ENCODE measurements around the gene C6orf163.

Gene C6orf163

DNA sequence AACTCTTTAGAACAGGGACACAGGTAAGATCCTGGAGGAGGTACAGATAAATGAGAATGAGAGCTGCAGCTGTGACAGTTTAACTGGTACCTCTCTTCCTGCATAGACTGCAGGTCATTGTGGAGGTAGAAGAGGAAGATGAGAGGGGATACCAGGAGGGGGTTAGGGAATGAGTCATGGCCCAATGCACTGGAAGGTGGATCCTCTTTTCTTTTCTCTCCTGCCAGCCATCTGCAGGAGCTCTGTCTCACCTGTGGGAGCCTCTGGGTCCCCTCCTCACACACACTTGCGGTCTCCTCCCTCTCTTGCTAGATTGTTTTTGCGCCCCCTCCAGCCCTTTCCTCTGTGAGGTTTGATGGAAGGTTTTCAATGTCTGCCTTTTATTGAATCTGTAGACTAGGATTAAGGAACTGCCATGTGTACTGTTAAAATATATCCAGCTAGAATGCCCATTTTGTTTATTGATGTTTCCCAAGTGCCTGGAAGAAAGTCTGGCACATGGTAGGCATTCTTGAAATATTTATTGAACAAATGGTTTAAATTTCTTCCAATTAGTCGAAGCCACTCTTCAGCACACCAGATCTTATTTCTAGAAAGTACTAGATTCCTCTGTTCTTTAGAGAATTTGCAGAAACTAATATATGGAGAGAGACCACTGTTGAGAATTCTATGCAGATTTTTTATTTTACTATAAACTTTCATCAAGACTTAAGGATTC lies 13.0 kb downstream of the C6orf163 start:
- DNase-seq = no peak

DNA sequence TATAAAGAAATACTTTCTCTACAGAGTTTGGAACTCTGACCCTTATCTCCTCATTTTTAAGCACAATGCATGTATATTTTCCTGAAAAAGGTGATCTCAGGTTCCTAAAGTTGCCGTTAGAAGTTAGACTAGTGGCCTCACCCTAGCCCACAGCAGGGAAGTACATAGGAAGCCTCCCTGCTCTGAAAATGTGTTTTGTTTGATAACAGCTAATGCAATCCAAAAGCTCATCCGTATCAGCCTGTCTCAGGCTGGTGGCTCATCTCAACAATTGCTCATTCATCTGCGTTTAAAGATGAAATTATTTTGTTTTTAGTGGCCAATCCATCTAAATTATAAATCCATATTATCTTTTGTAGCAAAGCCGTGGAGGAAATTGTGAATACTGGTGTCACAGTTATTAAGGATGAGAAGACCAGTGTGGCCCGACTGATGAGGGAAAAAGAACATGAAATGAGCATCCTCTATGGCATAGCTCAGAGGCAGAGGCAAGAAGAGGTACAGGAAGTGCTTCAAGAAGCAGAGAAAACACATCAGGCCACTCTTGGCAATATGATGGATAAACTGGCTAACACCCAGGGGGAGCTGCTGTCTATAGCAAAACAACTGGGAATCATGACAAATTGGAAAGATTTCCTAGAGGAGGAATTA lies 20.1 kb downstream of the C6orf163 start:
- no peak for DNase-seq

DNA sequence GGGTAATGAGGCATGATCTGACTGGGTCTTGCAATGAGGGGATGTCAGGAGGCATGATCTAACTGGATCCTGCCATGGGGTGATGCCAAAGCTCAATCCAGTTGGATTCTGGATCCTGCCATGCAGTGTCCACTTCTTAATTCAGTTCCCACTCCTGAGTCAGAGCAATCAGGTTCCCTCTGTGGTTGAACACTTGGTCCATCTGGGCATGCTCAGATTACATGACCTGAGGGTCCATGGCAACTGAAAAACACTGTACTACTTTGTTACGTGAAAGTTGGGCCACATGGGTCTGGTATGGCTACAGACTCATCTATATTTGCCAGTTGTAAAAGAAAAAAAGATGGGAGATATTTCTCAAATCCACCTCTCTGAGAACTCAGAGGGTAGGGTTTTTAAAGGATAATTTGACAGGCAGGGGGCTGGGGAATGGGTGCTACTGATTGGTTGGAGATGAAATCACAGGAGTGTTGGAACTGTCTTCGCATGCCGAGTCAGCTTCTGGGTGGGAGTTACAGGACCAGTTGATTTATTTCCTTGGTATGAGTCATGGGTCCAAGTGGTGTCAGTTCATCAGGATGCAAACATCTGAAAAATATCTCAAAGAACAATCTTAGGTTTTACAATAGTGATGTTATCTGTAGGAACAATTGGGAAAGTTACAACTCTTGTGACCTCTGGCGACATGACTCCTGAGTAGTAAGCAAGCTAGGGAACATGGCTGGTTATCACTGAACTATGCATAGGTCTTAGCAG lies 21.6 kb downstream of the C6orf163 start:
- DNase-seq = no peak

DNA sequence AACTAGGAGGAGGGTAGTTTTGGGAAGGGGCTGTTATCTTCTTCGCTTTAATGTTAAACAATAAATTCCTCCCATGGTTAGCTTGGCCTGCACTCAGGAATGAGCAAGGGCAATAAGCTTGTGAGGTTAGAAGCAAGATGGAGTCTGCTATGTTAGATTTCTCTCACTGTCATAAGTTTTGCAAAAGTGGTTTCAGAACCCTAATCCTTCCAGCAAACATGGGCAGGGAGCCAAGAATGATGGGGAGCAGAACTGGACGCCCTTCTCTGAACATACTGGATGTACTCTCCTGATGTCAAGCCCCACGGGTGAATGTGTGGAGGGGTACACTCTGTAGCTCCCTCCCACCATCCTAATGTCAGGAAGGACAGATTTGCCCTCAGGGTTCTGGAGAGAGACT lies 22.3 kb downstream of the C6orf163 start:
- no peak for DNase-seq

DNA sequence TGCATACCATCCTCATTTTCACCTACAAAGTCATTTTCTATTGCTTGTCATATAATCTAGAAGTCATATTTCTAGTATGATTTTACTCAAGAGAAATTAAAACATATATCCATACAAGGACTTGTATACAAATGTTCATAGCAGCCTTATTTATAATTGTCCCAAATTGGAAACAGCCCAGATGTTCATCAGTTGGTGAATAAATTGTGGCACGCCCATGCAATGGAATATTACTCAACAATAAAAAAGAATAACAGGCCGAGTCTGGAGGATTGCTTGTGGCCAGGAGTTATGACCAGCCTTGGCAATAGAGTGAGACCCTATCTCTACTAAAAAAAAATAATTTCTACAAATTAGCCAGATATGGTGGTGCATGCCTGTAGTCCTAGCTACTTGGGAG lies 28.8 kb downstream of the C6orf163 start:
- no peak for DNase-seq

DNA sequence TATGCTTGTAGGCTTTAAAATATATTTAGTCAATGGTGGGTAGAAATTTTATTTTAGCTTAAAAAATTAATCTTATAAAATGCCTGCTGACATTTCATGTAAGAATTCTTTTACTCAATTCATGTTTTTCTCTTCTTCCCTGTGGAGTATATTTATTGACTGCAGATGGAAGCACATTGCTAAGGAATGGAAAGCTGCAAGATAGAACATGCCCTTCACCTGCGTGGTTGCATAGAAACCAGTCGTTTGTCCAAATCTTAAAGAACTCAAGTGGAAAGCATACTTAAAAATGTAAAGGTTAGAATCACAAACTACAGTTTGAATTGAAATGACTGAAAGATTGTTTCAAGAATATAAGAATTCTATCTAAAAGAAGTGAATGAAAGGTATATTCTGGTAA lies 30.7 kb downstream of the C6orf163 start:
- DNase-seq = no peak

DNA sequence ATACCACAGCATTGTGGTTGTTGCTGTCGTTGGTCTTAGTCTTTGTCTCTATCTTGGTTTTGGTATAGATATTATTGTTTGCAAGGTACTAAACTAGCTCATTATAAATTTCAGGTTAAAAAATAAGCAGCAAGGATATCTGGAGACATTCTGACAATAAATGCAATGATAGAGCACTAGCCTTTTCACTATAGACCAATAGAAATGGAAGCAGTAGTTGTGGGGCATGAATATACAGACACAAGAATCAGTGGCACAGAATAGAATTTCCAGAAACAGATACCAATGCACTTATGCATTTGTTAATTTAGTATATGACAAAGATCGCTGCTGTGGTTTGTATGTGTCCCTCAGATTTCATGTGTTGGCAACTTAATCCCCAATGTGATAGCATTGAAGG lies 32.0 kb downstream of the C6orf163 start:
- no peak for DNase-seq

DNA sequence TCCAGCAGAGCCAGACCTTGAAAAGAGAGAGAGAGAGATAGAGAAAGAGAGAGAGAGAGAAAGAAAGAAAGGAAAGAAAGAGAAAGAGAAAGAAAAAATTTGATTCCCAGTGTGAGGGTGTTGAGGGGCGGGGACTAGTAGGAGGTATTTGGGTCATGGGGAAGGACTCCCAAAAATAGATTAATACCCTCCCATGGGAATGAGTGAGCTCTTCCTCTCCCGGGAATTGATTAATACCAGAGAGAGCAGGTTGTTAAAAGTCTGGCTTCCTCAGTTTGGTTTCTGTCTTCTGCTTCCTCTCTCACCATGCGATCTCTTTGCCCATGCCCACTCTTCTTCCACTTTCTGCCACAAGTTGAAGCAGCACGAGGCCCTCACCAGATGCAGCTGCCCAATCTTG lies 34.3 kb downstream of the C6orf163 start:
- no peak for DNase-seq

DNA sequence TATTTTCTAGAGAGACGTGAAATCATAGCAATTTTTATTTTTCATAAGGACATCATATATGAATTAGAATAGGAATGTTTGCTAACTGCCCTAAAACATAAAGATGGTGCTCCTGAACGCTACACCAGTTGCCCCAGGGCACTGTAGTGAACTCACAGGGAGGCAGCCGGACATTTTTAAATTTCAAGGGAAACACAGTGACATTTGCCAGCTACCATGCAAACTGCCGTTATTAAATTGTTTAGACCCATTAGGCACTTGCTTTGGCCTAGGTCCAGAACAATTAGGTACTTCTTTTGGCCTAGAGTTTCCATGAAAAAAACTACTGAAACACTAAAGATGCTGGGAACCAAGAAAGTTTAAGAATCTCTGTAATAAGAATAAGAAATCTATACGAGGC lies 38.2 kb downstream of the C6orf163 start:
- no peak for DNase-seq

DNA sequence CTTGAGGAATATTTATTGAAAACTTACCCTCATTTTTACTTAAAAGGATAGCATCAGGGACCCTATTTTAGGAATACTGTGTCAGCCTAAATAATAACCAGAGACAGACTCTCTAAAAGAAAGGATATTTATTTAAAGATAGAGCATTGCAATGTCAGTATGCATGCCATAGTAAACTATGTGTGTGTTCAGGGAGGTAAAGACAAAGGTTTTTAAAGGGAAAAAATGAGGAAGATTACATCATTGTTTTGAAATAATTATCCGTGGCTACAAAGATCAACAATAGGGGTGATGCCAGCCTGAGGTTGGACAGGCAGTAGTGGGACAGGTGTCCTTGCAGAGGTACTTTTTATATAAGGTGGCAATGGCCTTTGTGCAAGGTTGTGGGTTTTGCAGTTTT lies 39.4 kb downstream of the C6orf163 start:
- DNase-seq = no peak

DNA sequence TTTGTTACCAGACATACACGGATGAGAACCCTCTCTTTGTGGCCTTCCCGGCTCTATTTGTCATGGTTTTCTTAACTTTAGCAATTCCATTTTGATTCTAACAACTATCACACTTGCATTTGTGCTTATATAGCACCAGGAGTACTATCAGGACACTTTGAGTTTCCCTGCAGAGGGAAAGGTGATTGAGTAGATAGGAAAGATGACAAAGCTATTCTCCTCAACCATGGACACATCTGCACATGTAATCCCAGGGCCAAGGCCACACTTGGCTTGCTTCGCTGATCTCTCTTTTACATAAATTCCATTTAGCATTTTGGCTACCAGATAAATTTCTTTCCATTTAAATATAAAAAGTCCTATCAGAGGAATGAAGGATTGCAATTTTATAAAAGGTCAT lies 39.8 kb downstream of the C6orf163 start:
- DNase-seq = no peak

DNA sequence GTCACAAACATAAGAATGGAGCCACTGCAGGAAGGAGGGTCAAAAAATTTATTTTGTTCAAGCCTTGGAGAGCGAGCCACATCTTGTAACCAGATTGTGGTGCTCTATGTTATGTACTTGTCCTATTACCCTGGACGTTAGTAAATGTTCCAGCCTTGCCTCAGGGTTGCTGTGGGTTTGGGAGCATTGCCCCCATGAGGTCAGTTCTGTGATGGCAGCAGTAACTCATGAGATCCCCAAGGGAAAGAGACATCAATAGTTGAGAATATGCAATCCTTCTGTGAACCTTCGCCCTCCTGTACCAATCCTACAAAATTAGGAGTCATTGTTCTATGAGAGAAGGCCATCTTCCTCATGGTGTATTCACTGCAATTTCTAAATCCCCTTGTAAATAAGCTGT lies 46.7 kb downstream of the C6orf163 start:
- no peak for DNase-seq

DNA sequence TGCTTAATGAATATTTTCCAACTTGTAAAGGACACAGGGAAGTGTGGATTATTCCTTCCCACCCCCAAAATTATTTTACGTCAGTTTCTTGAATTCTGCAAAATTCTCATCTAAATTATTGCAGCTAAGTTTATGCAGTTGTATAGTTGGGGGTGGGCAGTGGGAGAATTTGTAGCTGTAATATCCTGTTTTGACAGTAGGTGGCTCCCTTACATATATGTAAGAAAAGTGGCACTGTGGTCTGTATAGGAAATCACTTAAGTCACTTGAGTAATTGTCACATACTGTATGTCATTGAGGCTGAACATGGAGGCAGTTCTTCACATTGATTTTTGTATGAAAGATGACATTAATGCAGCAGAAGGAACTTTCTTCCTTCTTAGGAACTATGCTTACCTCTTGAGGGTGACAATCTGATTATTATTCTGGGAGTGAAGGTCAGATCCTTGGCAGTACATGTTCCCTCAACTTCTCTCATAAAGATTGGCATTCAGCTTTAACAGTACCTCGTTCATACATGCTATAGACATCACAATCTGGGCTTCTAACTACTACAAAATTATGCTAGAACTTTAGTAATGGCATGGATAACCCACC lies 48.5 kb downstream of the C6orf163 start:
- peak in 1 of 4 experiments; percentile 1 for DNase-seq

DNA sequence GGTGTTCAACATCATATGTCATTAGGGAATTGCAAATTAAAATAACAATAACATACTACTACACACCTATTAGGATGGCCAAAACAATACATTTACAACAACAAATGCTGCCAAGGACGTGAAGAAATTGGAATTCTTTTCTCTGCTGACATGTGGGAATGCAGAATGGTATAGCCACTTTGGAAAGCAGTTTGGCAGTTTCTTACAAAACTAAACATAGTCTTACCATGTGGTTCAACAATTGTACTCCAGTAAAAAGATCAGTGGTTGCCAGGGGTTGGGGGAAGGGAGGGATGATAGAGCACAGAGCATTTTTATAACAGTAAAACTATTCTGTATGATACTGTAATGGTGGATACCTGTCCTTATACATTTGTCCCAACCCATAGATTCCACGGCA lies 50.8 kb downstream of the C6orf163 start:
- no peak for DNase-seq

DNA sequence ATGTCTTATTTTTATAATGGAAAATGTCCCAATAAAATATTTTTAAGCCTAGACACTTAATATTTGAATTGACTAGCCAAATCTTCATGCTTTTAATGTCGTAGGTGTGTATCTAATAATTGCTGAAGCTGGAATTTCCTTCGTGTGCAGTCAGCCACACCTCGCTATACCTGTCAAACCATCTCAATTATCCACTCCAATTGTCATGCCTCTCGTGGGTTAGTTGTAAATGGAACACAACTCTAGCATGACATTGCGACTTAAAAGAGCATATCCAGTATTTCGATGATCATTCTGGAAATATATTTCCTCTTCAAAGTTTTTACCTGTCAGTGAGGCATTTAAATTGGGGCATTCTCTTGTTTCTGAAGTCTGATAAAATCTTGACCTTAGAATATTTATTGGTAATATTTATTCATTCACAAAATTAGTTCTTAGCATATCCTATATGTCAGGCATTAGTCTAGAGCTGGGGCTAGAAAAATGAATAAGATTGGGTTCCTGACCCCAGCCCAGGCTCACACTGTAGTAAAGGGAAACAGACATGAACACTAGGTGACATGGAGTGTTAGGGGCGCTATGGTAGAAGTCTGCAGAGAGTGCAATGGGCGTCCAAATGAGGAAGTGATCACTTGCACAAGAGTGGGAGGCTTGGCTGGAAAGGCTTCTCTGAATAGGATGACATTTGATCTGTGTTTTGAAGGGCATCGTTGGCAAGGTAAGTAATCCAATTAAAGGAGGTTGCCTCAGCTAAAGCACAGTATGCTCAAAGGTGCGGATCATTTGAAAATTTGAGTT lies 52.2 kb downstream of the C6orf163 start:
- no peak for DNase-seq

DNA sequence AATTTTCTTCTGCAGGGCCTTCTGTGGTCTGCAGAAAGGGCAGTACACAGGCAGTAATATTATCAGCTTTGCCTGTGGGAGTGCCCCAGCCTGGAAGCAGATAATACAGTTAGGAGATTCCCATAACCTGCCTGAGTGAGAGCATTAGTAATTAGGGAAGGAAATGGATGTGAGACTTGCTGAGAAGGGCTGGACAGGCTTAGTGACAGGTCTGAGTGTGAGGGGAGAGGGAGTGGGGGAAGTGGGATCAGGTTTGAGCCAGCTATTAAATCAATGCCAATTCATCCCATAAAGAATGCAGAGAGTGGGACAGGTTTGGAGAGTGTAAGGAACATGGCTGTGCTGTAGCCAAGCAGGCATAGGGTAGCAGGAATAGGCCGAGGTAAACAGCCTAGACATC lies 53.0 kb downstream of the C6orf163 start:
- DNase-seq = no peak

DNA sequence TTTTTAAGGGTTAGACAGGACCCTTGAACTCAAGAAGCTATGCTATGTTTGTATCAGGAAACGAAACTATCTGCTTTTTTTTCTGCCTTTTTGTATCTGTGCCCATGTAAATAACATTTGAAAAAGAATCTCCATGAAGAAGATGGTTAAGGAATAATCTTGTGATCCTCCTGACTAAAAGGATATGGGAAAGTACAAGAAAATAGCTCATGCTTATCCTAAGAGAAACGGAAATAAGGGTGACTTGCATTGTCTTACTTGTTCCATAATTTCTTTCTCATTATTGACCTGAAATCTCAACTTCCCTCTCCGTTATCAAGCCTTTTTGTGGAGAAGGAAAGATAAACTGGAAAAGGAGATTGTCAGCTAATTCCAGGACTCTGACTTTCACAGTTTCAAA lies 57.2 kb downstream of the C6orf163 start:
- no peak for DNase-seq

DNA sequence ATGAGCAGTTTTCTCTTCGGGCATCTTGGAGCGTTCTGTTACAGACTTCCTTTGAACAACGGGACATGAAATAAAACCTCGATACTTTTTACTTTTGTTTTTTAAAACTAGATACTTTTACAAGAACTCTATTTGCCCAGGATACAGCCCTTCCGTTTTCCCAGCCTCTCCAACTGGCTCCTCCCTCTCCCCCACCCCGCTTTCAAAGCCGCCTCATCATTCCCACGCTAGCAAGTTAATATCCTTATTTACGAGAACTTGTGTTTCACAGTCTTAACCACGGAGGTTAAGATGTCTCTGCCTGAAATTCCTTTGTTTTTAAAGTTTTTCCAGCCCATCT lies 62.9 kb downstream of the C6orf163 start:
- DNase-seq = no peak

DNA sequence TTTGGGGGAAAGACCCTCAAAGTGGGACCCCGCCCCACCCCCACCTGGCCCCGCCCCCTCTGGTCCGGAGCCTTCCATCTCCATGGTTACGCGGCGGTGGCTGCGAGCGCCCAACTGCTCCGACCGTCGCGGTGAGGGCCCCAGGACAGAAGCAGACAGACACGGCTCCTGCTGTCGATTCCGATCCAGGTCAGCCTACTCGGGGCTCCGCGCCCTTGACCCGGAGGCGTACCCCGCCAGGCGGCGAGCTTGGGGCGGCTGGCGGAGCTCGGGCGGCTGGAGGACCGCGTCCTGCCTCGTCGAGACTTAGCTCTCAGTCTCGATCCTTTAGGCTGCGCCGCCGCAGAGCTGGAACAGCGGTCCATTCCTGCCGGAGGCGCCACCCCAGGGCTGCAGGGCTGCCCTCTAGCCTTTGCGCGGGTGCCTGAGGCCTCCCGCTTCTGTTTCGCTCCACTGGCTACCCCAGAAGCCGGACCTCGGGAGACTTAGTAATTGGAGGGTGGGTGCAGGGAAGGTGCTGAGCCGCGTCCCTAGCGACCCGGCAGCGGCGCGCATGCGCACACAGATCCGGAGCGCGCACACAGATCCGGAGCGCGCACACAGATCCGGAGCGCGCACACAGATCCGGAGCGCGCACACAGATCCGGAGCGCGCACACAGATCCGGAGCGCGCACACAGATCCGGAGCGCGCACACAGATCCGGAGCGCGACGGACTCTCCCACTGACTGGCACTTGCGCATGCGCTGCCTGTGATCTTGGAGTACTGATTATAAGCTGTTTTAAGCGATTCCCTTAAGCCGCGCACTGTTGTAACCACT lies 63.5 kb downstream of the C6orf163 start, which contains the start of gene CFAP206:
Gene CFAP206, plus strand, starts transcription at position 72 of the 820 bp plus-strand sequence. CDS start 1,868 bp downstream, outside the sequence.
- peak; percentile 51 to 70 (median 68) for DNase-seq

DNA sequence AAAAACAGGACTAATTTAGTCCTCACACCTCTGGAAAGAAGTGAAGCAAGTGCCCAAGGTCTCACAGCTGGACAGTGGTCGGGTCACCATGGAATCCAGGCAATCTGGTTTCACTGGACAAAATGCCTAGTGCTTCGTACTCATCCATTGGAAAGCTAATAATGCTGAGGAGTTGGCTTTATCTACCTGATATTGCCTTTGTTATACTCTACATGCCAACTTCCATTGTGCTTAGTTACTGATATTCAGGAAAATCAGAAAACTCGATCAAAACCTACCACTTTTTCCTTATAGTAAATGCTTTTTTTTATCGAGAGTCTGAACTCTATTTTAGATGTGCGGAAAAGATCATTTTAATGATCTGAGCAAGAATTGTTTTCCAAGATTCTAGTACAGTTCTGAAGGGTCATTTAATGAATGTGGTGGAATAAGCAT lies 64.1 kb downstream of the C6orf163 start:
- DNase-seq = no peak
